Measurements from ENCODE around the gene DAAM2.

Gene DAAM2

GRCh38 chr6:39790772-39791171 is 1.4 kb upstream of the DAAM2 start:
- DNase-seq: no peak

GRCh38 chr6:39791311-39791710 is 865 bp upstream of the DAAM2 start:
- DNase-seq: no peak

DNA sequence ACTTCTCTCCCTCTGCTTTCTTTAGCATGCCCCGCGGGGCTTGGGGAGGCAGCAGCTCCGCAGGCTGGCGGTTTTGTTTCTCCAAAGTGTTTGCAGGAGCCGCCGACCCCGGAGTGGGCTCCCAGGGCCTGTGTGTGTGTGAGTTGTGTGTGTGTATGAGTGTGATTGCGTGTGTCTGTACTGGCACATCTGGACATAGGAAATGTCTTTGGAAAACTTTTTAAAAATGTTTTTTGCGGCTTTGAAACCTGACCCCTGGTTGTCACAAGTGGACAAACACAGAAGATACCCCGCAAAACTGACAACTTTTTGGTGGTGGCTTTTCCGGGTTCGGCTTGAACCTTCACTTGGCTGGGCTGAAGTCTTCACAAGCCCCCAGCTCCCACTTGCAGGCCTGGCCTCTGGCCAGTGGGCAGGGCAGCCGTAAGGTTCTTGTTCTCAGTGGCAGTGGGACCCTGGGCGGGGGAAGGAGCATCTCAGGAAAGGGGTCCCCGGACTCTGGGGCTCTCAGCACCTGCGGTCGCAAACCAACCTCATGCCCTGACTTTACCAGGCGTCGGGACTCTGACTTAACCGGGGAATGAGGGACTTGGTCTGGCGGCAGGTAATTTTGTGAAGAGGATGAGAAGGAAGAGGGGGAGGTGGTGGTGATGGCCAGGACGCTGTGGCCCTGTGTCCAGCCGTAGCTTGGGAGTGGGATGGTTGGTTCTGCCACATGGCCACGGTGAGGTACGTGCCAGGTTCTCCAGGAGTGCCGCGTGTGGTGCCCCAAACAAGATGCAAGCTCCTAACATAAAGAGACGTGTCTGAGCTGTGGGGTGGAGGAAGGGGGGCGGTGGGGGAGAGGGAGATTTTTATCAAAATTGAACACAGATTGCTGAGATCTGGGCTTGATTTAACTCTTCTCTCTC is 619 bp downstream of the DAAM2 start:
- peak in 4 of 14 donors; percentile 54 to 80 (median 66) for DNase-seq

DNA sequence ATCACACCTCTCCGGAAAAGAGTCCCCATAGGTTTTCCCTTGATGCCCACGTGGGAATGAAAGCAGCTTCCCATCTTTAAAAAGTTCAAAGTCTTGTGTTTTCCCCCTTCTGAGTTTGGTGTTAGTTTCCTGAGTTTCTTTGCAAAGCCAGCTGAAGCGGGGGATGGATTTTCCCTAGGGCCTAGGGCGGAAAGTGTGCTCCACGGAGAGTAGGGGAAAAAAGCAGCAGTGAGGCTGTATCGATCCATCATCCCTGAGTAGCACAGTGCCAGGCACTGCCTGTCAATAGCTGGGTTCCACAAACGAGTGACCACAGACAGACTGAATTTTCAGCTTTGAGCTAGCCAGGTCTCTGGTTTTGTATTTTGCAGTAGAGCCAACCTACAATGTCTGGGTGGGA is 1.3 kb downstream of the DAAM2 start:
- no peak for DNase-seq

DNA sequence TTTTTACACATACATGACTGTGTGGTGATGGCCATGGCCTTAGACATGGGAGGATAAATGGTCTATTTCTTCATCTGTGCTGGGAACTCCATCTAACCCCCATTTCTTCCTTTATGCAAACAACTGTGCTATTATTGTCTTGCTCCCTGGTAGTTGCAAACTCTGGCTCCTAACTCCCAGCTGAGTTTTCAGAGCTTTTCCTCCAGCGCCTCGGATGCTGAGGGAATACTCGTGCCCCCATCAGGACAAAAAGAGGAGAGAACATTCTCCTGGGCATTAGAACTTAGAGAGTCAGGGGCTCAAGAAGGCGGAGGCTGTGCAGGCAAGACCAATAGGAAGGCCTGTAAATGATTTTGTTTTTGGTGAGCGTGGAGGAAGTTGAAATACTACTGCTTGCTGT is 2.1 kb downstream of the DAAM2 start:
- peak in 5 of 14 donors; percentile 31 to 44 (median 33) for DNase-seq

GRCh38 chr6:39797751-39798150 is 5.6 kb downstream of the DAAM2 start:
- no peak for DNase-seq

DNA sequence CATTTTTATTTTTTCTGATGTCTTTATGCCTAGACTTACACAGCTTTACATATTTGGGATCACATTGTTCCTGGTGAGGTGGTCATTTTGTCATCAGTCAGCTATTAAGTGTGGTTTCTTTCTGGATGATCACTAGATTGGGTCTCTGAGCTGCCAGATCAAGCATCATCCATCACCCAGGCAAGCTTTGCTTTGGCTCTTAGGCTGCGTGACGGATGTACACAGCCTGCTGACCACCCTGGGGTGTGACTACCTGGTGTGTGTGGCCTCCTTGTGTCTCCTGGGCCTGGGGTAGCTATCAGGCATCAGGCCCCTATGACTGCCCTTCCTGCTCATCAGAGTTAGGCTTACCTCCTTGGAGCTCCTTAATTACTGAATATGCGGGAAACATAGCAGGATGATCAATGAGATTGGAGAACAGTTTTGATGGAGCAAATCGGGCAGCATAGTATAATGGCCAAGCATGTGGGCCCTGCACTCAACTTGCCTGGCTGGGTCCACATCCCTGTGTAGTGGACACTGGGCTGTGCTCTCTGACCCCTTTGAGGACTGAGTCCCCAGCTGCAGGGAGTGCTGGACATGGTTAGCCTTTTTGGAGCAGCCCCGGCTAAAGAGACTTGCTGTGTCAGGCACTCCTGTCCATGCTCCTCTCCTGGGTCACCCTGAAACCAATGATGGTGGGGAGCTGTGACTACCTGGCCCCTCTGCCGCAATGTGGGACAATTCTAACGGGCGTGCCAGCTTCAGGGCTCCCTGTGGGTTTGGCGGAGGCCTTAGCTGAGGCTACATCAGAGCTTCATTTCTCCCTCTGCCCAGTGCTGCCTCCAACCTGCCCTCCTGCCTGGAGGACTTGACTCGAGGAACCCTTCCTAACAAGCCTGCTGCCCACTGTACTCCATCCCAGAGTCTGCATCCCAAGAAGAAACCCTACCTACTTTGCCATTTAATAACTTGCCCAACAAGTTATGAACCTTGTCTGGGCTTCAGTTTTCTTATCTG is 8.2 kb downstream of the DAAM2 start:
- no peak for DNase-seq

GRCh38 chr6:39801456-39802251 is 9.5 kb downstream of the DAAM2 start:
- DNase-seq: peak in 2 of 14 donors; percentile 32 to 36

GRCh38 chr6:39803872-39804271 is 11.7 kb downstream of the DAAM2 start:
- DNase-seq: peak in 1 of 14 donors; percentile 51

DNA sequence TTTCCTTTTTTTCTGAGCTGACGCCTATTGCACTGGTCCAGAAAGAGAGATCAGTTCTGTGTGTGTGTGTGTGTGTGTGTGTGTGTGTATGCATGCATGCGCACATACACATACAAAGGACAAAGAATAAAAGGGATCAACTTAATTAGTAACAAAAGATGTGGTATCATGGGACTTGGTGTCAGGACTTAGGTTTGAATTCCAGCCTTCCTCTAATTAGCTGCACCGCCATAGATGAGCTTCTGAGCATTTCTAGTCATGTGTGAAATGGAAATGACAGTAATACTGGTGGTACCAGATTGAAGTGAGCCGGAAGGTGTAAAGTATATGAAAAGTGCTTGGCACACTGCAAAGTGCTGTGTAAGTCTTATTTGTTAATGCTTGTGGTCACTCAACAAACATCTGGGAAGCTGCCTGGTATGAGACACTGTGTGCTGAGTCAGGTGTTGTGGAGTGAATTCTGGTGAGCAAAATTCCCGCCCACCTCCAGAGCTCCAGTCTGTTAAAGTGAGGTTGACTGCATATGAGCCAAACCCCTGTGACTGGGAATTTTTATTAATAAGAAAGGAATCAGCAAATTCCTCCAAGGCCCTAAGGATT is 12.4 kb downstream of the DAAM2 start:
- DNase-seq: peak in 1 of 14 donors; percentile 27

DNA sequence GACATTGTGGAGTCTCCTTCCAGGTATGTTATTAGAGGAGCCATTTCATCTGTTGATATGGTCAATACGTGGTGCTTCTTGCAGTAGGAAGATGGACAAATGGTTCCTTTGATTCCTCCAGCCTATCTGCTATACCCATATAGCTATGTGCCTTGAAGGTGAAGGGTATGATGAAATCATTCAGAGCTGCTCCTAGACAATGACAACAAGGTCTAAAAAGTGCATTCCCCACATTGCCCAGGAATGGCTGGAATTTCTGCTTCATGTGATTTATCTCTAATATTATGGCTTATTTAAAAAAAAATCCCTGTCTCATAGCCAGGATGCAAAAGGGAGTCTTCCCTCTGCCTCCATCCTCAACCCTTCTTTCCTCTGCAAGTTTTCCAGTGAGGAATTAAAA is 14.1 kb downstream of the DAAM2 start:
- no peak for DNase-seq

DNA sequence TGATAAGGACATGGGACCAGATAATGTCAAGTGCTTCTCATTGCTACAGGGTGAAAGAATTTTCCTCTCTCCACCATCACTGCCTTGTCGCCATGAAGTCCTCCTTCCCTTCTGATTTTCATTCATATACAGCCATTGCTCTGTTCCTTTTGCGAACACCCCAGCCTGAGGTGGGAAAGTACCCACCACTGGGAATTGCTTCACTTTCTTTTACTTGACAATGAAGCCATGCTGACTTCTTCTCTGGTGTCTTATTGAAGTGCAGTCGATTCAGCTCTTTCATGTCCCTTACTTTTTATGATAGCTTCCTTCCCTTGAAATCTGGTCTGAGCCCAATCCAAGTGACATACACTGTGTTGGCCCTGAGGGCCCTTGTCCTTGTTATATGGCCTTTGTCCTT is 16.2 kb downstream of the DAAM2 start:
- no peak for DNase-seq

- DNase-seq: peak in 1 of 14 donors; percentile 32
Observed at GRCh38 chr6:39808964-39809363, 16.8 kb downstream of the DAAM2 start.

- no peak for DNase-seq
Observed at GRCh38 chr6:39811835-39812345, 19.7 kb downstream of the DAAM2 start.

GRCh38 chr6:39812496-39812852 is 20.3 kb downstream of the DAAM2 start:
- no peak for DNase-seq

DNA sequence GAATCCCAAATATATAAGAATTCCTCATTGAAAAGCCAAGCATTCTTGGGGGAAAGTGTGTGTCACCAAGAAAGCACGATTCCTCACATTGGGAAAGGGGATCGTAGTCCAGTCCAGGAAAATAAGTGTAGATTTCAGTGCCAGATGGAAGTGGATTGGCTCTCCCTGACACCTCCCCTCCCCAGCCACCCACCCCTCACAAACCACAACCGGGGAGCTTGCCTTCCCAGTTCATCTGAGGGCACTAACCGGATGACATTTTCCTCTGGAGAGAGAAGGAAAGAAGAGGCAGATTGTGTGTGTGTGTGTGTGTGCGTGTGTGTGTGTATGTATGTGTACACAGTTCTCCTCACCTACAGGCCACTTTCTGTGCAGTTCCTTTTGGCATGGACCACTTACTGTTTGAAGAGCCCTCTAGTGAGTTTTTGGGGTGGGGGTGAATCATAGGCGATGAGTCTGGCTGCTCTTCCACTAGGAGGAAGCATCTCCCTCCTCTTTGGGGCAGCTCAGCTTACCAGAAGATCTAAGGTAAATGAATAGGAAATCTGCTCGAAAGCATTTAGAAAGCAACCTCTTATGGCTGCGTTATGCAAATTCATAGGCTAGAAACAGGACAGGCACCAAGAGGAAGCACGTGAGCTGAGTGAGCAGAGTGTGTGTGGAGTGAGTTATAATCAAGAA is 20.8 kb downstream of the DAAM2 start:
- DNase-seq: peak in 3 of 14 donors; percentile 22 to 41 (median 28)

GRCh38 chr6:39814236-39814635 is 22.1 kb downstream of the DAAM2 start:
- no peak for DNase-seq

GRCh38 chr6:39815356-39815755 is 23.2 kb downstream of the DAAM2 start:
- no peak for DNase-seq

GRCh38 chr6:39816747-39817146 is 24.6 kb downstream of the DAAM2 start:
- no peak for DNase-seq

- DNase-seq: no peak
Observed at GRCh38 chr6:39818695-39819094, 26.5 kb downstream of the DAAM2 start.

GRCh38 chr6:39819228-39819627 is 27.1 kb downstream of the DAAM2 start:
- no peak for DNase-seq
